ELR (cell line): ENCODE data around the gene RGP1.
A peak's percentile ranks its signal among the peaks of the same experiment; 100 is the strongest.

ENCODE experiments used
- DNase-seq: peaks from one replicate; pipeline ENCODE4 v3.0.0-alpha.2; 2015; ENCODE audit warnings: low read depth

Gene RGP1

GRCh38 chr9:35723426-35723825, 25.7 kb upstream of the RGP1 start:
- no peak for DNase-seq

DNA sequence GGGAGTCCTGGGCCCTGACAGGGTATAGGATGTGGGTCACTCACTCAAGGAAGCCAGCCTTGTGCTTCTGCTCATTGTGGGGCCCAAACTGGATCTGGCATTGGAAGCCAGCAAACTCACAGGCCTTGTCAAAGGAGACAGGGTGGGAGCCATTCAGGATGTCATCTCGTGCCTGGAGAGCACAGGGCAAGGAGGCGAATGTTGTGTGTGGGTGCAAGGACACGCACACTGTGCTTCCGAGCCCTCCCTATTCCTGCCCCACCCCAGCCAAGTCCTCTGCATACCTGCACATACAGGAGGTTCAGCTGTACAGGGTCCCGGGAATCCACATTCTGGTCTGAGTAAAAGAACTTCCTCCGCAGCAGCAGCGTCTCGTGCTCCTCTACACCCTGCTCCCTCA, 25.2 kb upstream of the RGP1 start:
- DNase-seq, result no peak

DNA sequence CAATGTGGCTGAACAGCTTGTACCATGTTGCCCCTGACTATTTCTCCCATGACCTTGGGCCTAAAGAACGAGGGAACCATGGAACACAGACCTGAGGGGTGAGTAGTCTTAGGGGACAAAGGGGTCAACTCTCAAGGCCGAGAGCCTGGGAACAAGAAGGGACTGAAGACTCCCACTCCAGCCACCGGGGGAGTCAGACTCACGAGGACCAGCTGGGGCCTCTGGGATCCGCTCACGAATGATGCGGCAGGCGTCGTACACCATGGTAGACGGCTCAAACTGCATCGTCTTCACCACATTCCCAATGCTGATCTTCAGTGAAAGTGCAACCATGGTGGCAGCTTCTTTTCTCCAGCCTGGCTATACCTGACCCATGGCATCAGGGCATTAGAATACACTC, 23.7 kb upstream of the RGP1 start:
- DNase-seq, result no peak

- peak; percentile 43 for DNase-seq
These were observed 22.2 kb upstream of the RGP1 start for GRCh38 chr9:35726931-35727330.

- DNase-seq, result no peak
These were observed 21.4 kb upstream of the RGP1 start for GRCh38 chr9:35727676-35728040.

- peak; percentile 88 for DNase-seq
These were observed 20.8 kb upstream of the RGP1 start for GRCh38 chr9:35728041-35728971.

GRCh38 chr9:35729101-35729500, 20.0 kb upstream of the RGP1 start:
- peak; percentile 22 for DNase-seq

GRCh38 chr9:35729700-35730485, 19.2 kb upstream of the RGP1 start:
- DNase-seq, result peak; percentile 96

- no peak for DNase-seq
These were observed 18.6 kb upstream of the RGP1 start for GRCh38 chr9:35730486-35730854.

DNA sequence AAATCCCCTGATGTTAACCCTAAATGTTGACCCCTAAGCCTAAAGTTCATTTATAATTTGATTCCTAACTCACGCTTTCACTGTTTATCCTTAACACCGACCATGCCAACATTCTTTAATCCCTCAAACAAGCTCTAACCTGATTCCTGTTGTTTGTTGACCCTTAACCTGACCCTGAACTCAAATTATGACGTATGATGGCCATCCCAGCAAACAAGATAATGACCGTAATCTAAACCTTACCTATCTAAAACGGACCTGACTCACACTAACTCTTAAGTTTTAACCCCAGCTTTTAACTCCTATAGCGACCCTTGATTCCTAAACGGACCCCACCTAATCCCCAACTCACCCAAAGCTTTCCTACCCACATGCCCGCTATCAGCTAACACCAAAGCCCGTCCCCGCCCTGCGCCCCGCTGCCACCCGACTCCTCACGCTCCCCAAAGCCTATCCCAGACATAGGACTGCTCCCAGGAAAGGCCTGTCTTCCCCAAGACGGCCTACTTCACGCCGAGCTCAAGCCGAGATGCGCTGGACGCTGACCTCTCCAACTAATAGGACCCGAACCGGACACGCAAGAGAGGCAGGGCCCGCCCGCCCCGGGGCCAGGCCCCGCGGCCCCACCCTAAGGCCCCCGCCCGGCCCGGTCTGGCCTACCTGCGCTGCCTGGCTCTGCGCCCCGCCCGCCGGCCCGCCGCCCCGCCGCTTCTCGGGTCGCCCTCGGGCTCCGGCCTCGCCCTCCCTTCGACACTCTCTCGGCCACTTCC, 17.5 kb upstream of the RGP1 start:
- no peak for DNase-seq

DNA sequence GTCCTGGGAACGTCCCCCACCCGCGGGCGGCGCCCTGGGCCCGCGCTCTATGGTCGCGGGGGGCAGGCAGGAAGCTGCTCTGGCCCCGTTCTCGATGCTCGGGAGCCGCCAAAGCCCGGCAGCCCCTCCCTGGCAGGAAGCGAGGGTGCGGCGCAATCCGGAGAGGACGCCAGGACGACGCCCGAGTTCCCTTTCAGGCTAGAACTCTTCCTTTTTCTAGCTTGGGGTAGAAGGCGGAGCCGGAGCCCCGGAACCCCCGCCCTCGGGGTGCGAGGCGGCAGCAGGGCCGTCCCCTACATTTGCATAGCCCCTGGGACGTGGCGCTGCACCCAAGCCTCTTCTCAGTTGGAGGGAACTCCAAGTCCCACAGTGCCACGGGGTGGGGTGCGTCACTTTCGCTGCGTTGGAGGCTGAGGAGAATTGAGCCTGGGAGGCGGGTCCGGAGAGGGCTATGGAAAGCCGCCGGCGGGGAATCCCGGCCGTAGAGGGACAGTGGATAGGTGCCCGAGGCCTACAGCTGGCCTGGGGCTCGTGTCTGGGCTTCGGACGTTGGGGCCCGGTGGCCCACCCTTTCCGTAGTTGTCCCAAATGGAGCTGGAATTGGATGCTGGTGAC, 16.8 kb upstream of the RGP1 start, which contains the start of the genes CREB3 and TLN1:
TSS of gene CREB3 (plus strand) at position 482 of the 615 bp plus-strand sequence. CDS start at position 589, 107 bp downstream.
TSS of gene TLN1 (minus strand) at position 11 of the 615 bp plus-strand sequence. CDS start 6,501 bp downstream, outside the sequence.
- peak; percentile 99 for DNase-seq

- peak; percentile 84 for DNase-seq
These were observed 16.1 kb upstream of the RGP1 start for GRCh38 chr9:35732800-35733541.

- peak; percentile 41 for DNase-seq
These were observed 15.0 kb upstream of the RGP1 start for GRCh38 chr9:35734096-35734495.

DNA sequence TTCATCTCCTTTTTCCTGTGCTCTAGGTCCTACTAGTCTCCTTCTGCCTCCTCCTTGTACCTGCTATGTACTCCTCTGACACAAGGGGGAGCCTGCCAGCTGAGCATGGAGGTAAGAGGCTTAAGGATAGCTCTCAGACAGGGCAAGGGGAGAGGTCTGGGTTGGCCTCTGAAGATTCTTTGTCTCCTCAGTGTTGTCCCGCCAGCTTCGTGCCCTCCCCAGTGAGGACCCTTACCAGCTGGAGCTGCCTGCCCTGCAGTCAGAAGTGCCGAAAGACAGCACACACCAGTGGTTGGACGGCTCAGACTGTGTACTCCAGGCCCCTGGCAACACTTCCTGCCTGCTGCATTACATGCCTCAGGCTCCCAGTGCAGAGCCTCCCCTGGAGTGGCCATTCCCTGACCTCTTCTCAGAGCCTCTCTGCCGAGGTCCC, 12.9 kb upstream of the RGP1 start:
- peak; percentile 86 for DNase-seq

DNA sequence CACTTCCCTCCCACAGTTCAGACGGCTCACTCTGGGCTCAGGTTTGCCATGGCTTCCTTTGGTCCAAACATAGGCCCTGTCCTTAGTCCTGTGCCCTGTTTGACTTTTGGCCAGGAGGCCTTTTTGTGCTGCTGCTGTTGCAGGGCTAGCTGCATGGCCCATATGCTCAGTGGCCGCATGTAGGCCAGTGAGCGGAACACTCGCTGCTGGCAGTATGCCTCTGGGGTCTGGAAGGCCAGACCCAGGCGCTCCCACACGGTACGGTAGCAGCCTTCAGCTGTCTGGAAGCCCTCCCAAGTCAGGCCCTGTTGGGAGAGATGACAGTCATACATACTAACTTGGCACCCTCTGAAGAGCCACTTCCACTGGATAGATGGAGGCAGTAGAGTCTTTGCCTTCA, 11.9 kb upstream of the RGP1 start:
- no peak for DNase-seq

- no peak for DNase-seq
These were observed 10.9 kb upstream of the RGP1 start for GRCh38 chr9:35738186-35738585.

DNA sequence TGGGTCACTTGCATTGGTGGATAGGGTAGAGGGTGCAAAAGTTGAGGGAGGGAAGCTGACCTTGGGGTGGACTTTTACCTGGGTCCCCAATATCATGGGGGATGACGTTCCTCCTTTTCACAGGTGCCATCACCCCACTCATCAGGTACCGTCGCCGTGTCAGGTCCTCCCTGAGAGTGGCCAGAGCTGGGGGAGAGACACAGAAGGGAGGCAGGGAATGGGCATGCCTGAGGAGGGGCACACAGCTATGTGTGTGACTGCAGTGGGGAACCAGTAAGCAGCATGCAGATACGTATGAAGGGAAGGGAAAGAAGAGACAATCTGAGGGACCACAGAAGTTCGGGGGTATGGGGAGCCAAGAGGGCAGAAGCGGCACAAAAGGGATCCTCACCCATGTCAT, 10.2 kb upstream of the RGP1 start:
- DNase-seq, result no peak

DNA sequence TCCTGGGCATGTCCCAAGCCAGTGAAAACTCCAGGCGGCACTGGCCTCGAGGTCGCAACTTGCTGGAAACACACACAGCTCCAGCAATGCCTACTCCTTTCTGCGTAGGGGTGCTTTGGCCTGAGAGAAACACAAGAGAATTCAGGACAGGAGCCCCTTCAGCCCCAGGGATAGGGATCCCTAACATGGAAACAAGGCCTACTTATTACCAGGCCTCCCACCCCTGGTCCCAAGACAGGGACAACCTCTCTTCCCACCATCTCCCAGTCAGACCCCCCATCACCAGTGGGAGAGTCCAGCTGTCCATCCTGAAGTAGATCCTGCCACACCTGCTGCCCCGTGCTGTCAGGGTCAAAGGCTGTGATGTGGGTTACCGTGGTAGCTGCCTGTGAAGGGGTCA, 8.8 kb upstream of the RGP1 start:
- DNase-seq, result no peak

DNA sequence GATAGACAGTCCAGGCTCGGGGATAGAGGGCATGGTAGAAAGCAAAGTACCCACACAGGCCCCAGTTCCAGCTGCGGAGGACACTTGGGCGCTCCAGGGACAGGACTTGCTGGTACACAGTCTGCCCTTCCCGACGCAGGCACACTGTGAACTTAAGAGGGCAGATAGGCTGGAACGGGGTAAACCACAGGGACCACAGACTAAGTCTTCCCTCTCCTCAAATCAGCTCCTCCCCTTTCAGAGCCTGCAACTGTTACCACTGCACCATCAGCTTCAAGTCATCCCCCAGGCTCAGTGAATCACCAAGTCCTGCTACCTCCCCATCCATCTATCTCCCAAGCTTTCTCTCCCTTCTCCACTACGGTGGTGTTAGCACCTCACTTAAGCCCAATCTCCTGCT, 7.3 kb upstream of the RGP1 start:
- DNase-seq, result no peak

GRCh38 chr9:35743452-35743851, 5.6 kb upstream of the RGP1 start:
- no peak for DNase-seq
